HepG2 (cell line): ENCODE results near the gene MAP3K4. TPM values are rescaled to one million over a fixed set of nuclear protein-coding genes. Genes with fewer than 3 reads are reported as not detected.

ENCODE experiments used
- ATAC-seq: fragments of 200-7000 bp; cut with Tn5 transposase; 3 replicates; pipeline ENCODE4 v1.9.1; 2020; ENCODE audit warnings: mild to moderate bottlenecking, moderate library complexity
- BruUV-seq: library from RNA; stranded (reverse); fragments of 400-500 nt; replicated peaks from 2 replicates; lab custom pipeline; 2021; lab: Mats Ljungman, UMichigan
- CTCF ChIA-PET: fragments of 300-600 bp; formaldehyde crosslinking; extraction: SDS; loops from one replicate; lab custom pipeline; 2021; ENCODE audit warnings: low total read pairs, inconsistent platforms, low intra/inter-chr PET ratio; lab: Yijun Ruan, JAX
- POLR2A ChIA-PET: fragments of 350-600 bp; sonication (Branson Sonifier 250); formaldehyde crosslinking; loops from one replicate; lab custom pipeline; 2020; ENCODE audit warnings: antibody characterized with exemption, inconsistent platforms; lab: Yijun Ruan, JAX
- DNase-seq: peaks from one replicate; pipeline ENCODE4 v3.0.0-alpha.2; 2015; ENCODE audit warnings: low spot score
- FAIRE-seq: peaks from 3 replicates; lab custom pipeline; 2011; peaks lifted over from hg19 to GRCh38; lab: Jason Lieb, UNC
- H2AFZ ChIP-seq: one replicate; pipeline ENCODE4 v1.6.1; 2011; ENCODE audit warnings: low read length, inconsistent platforms
- H3K27ac ChIP-seq: fragments of 300-600 bp; 3 replicates; pipeline ENCODE4 v1.8.0; 2011; ENCODE audit warnings: mixed run types, mild to moderate bottlenecking, mixed read lengths, low read length, inconsistent platforms; ENCODE audit not compliant: insufficient read depth; ENCODE audit errors: extremely low read length
- H3K27me3 ChIP-seq, 2 experiments: fragments of 200-600 bp in 1 of 2; 2 replicates in 1 of 2; 3 replicates in 1 of 2; pipeline versions ENCODE4 v1.6.0 to v1.8.0; 2011; ENCODE audit warnings: low read length in 2 of 2, mild to moderate bottlenecking in 2 of 2, moderate library complexity in 2 of 2, inconsistent platforms in 1 of 2; ENCODE audit not compliant: insufficient read depth in 2 of 2, control insufficient read depth in 1 of 2
- H3K36me3 ChIP-seq, 2 experiments: fragments of 200-600 bp in 1 of 2; replicated peaks in 1 of 2; 2 replicates in 1 of 2; 3 replicates in 1 of 2; pipeline versions ENCODE4 v1.5.1 to v1.8.0; 2011; ENCODE audit warnings: low read length in 2 of 2, inconsistent platforms in 1 of 2; ENCODE audit not compliant: insufficient read depth in 2 of 2, control insufficient read depth in 1 of 2
- H3K4me1 ChIP-seq: 2 replicates; pipeline ENCODE4 v1.5.1; 2012; ENCODE audit warnings: low read length, inconsistent platforms; ENCODE audit not compliant: insufficient read depth
- H3K4me2 ChIP-seq: 2 replicates; pipeline ENCODE4 v1.6.0; 2011; ENCODE audit warnings: low read depth, low read length, inconsistent platforms
- H3K4me3 ChIP-seq, 3 experiments: fragments of 200-600 bp in 1 of 3; sonication (generic), shearing (Covaris generic) in 1 of 3; replicated peaks in 1 of 3; 2 replicates each; pipeline ENCODE4 v1.5.1; 2011 to 2016; ENCODE audit warnings: low read length in 3 of 3, inconsistent platforms in 2 of 3, low read depth in 2 of 3, mild to moderate bottlenecking in 2 of 3, control low read depth in 1 of 3, mixed read lengths in 1 of 3; ENCODE audit not compliant: insufficient read depth in 1 of 3
- H3K79me2 ChIP-seq: one replicate; pipeline ENCODE4 v1.6.1; 2011; ENCODE audit warnings: low read length, inconsistent platforms; ENCODE audit not compliant: insufficient read depth
- H3K9ac ChIP-seq: 2 replicates; pipeline ENCODE4 v1.6.0; 2011; ENCODE audit warnings: mild to moderate bottlenecking, low read depth, low read length, inconsistent platforms; ENCODE audit not compliant: insufficient read depth
- H3K9me3 ChIP-seq: 2 replicates; pipeline ENCODE4 v1.5.1; 2012; ENCODE audit warnings: mild to moderate bottlenecking, low read length
- H4K20me1 ChIP-seq: 2 replicates; pipeline ENCODE4 v1.6.0; 2011; ENCODE audit warnings: inconsistent platforms, mild to moderate bottlenecking, low read length, moderate library complexity; ENCODE audit not compliant: insufficient read depth
- E2F1 ChIP-seq: sonication (generic); formaldehyde crosslinking; IDR thresholded peaks from 2 replicates; pipeline ENCODE4 v1.5.0; 2020; ENCODE audit warnings: missing genetic modification reagents
- FOSL2 ChIP-seq: sonication (generic); formaldehyde crosslinking; IDR thresholded peaks from 2 replicates; pipeline ENCODE4 v1.4.0; 2020; ENCODE audit warnings: missing genetic modification reagents
- FOXA1 ChIP-seq, 2 experiments: fragments of 450-650 bp in 1 of 2; sonication (generic) in 1 of 2; formaldehyde crosslinking in 1 of 2; IDR thresholded peaks; 2 replicates each; pipeline versions ENCODE4 v1.4.0 to v1.6.1; 2016 to 2020; ENCODE audit warnings: missing genetic modification reagents in 1 of 2
- HDAC1 ChIP-seq: sonication (generic); formaldehyde crosslinking; IDR thresholded peaks from 2 replicates; pipeline ENCODE4 v1.5.1; 2020; ENCODE audit warnings: mild to moderate bottlenecking, missing genetic modification reagents
- HIVEP1 ChIP-seq: sonication (generic); formaldehyde crosslinking; IDR thresholded peaks from 2 replicates; pipeline ENCODE4 v1.4.0; 2020; ENCODE audit warnings: mild to moderate bottlenecking, missing genetic modification reagents
- MTA1 ChIP-seq: sonication (generic); formaldehyde crosslinking; IDR thresholded peaks from 2 replicates; pipeline ENCODE4 v1.4.0; 2020; ENCODE audit warnings: missing genetic modification reagents, mild to moderate bottlenecking, borderline replicate concordance
- MTF1 ChIP-seq: sonication (generic); formaldehyde crosslinking; IDR thresholded peaks from 2 replicates; pipeline ENCODE4 v1.5.0; 2020; ENCODE audit warnings: missing genetic modification reagents
- NAIF1 ChIP-seq: sonication (generic); formaldehyde crosslinking; IDR thresholded peaks from 2 replicates; pipeline ENCODE4 v1.5.0; 2020; ENCODE audit warnings: mild to moderate bottlenecking, missing genetic modification reagents, borderline replicate concordance
- POGK ChIP-seq: sonication (generic); formaldehyde crosslinking; conservative IDR thresholded peaks from 2 replicates; pipeline ENCODE4 v1.8.0; 2022; ENCODE audit warnings: mild to moderate bottlenecking, moderate library complexity, missing genetic modification reagents
- TBP ChIP-seq: sonication (generic); formaldehyde crosslinking; IDR thresholded peaks from 2 replicates; pipeline ENCODE4 v1.5.0; 2020; ENCODE audit warnings: missing genetic modification reagents
- TCF12 ChIP-seq, 2 experiments: fragments of 450-650 bp in 1 of 2; sonication (generic) in 1 of 2; formaldehyde crosslinking in 1 of 2; IDR thresholded peaks; 2 replicates each; pipeline versions ENCODE4 v1.6.1 to v1.8.0; 2017 to 2022; ENCODE audit warnings: antibody characterized with exemption in 1 of 2, mild to moderate bottlenecking in 1 of 2, missing genetic modification reagents in 1 of 2, moderate library complexity in 1 of 2
- ZBTB43 ChIP-seq: sonication (generic); formaldehyde crosslinking; conservative IDR thresholded peaks from 2 replicates; pipeline ENCODE4 v1.4.0; 2020; ENCODE audit warnings: missing genetic modification reagents
- ZNF160 ChIP-seq: sonication (generic); formaldehyde crosslinking; IDR thresholded peaks from 2 replicates; pipeline ENCODE4 v1.8.0; 2022; ENCODE audit warnings: mild to moderate bottlenecking, inconsistent platforms, missing genetic modification reagents
- ZNF644 ChIP-seq: IDR thresholded peaks from 2 replicates; pipeline ENCODE4 v1.6.1; 2016; ENCODE audit warnings: low read depth
- WGBS: methylation state at CpG from one replicate; pipeline ENCODE4 v1.1.6; 2017; ENCODE audit warnings: low lambda C conversion rate; 5-methylcytosine and 5-hydroxymethylcytosine counted together
- in situ Hi-C: cut with HindIII; loops from 2 replicates; pipeline ENCODE4 v1.10.0; 2017; ENCODE audit warnings: low pct_unique_long_range_greater_than_20kb; ENCODE audit not compliant: extremely low pct_ligation_motif_present
- intact Hi-C: fragments of 100-400 bp; cut with micrococcal nuclease; formaldehyde crosslinking; loops from one replicate; pipeline ENCODE4 v1.10.0; 2022; ENCODE audit not compliant: unreplicated experiment
- polyA plus RNA-seq, 8 experiments: library from polyadenylated mRNA; depleted of rRNA in 3 of 8; stranded (reverse) in 7 of 8; unstranded in 1 of 8; fragments of >200 nt; fragmentation: Illumina TruSeq in 4 of 8; extraction: Trizol in 4 of 8; gene quantifications; 2 replicates each; pipeline versions ENCODE4 v1.2.1 to v1.2.3, GENCODE V29; 2011 to 2016; ENCODE audit warnings: low read depth in 4 of 8, missing spikeins in 1 of 8, mixed read lengths in 1 of 8; ENCODE audit not compliant: insufficient read depth in 1 of 8
- total RNA-seq, 5 experiments: library from RNA; depleted of rRNA; stranded (reverse); fragments of >200 nt; fragmentation: Illumina TruSeq; extraction: Trizol; gene quantifications; 2 replicates each; pipeline ENCODE4 v1.2.3, GENCODE V29; 2016; ENCODE audit warnings: low read depth in 1 of 5
- TF ChIP-seq, protein P1 (sequence below): fragments of 450-650 bp; IDR thresholded peaks from 2 replicates; pipeline ENCODE4 v1.6.1; 2017

MAP3K4 gene
- total and polyA plus RNA-seq, 2 of the 13 experiments (the other 11 are each of a cell fraction or from before 2014, with no cell fraction given): 12.9 to 33.6 TPM

DNA sequence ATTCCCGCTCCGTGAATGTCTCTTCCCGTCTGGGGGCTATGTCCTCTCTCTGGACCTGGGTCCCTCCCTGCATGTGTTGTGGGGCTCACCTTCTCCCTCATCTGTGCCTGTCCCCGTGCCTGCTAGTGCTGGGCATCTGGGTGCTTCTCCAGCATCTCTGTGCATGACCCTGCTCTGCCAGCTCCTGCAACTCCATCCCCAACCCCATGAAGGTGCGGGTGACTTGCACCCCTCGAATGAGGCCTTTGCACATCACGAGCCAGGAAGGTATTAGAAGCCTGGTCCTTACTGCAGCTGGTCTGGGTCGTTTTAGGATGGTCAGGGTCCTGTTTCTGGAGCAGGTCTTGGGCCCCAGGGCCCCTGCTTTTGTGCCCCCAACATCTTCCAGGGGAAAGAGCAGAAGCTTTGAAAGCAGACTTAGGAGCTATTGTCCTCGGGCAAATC, 172.6 kb downstream of the MAP3K4 start (continued):
- TF ChIP-seq ZBTB43 (CRISPR knock-in tag): no peak

DNA sequence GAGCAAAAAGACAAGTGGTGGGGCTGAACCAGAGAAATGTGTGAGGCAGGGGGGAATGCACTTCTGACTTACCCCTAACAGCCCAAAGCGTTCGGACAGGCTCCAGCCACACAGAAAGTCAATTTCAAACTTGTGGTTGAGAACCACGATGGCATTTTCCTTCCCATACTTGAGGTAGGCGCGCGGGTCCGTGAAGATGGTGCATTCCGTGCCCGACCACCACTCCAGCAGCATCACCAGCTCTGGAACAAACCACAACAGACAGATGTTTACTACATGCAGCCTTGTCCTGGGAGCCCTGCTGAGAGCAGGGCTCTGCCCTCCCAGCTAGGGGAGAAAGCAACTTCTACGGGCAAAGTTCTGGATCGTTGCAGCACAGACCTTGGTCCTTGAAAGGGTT, 174.6 kb downstream of the MAP3K4 start:
- ATAC-seq (no peak), FAIRE-seq (no peak), DNase-seq (no peak)
- peaks cover 0 to 30% of the 10 kb centered on the region in 2 experiments; a peak in 3 of 5 replicates for H3K27me3 ChIP-seq
- no peak overlapping the region for H3K9ac ChIP-seq
- no peaks in the 10 kb centered on the region for H3K79me2 ChIP-seq
- H2AFZ ChIP-seq: no peak overlapping the region
- no peaks in the 10 kb centered on the region for H3K36me3 ChIP-seq
- POLR2A ChIA-PET: no interaction called here
- H3K4me3 ChIP-seq: no peak overlapping the region
- TF ChIP-seq ZNF644 (CRISPR knock-in tag) (no peak), FOXA1 (IDR thresholded peaks at IDR 0.05) (no peak), FOXA1 (CRISPR knock-in tag; IDR thresholded peaks at IDR 0.05) (no peak), E2F1 (CRISPR knock-in tag) (no peak), FOSL2 (CRISPR knock-in tag) (no peak), POGK (CRISPR knock-in tag) (no peak), NAIF1 (no peak), TCF12 (IDR thresholded peaks at IDR 0.05) (no peak), TCF12 (CRISPR knock-in tag; IDR thresholded peaks at IDR 0.05) (no peak), ZNF160 (CRISPR knock-in tag) (no peak), MTA1 (CRISPR knock-in tag) (no peak), MTF1 (no peak), HDAC1 (CRISPR knock-in tag) (no peak), TBP (CRISPR knock-in tag) (no peak), HIVEP1 (no peak)
- TF ChIP-seq, protein P1, sequence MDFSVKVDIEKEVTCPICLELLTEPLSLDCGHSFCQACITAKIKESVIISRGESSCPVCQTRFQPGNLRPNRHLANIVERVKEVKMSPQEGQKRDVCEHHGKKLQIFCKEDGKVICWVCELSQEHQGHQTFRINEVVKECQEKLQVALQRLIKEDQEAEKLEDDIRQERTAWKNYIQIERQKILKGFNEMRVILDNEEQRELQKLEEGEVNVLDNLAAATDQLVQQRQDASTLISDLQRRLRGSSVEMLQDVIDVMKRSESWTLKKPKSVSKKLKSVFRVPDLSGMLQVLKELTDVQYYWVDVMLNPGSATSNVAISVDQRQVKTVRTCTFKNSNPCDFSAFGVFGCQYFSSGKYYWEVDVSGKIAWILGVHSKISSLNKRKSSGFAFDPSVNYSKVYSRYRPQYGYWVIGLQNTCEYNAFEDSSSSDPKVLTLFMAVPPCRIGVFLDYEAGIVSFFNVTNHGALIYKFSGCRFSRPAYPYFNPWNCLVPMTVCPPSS: no peak
- no peaks in the 10 kb centered on the region for H3K4me1 ChIP-seq
- WGBS: 61% methylated on average over 11 of the region's 11 CpGs
- H3K9me3 ChIP-seq: no peaks in the 10 kb centered on the region
- intact Hi-C loops: no loop called here
- H3K27ac ChIP-seq: no peak overlapping the region
- CTCF ChIA-PET: no interaction called here
- H3K4me2 ChIP-seq: no peak overlapping the region
- no peaks in the 10 kb centered on the region for H4K20me1 ChIP-seq
- no TSS peak for BruUV-seq
- in situ Hi-C loops: no loop called here
